BLaER1 treated with 17β-estradiol and CSF1 and Interleukin-3, amounts not matched to agents 10 nM and 100 nM (cell line): Measurements from ENCODE around the gene IGSF22.

Source experiments
- H3K27ac ChIP-seq, 11 experiments: shearing (Covaris generic); formaldehyde crosslinking; 2 replicates each; pipeline ENCODE4 v1.8.1; 2022
- H3K27me3 ChIP-seq, 11 experiments: shearing (Covaris generic); formaldehyde crosslinking; 2 replicates each; pipeline ENCODE4 v1.8.1; 2022
- H3K36me3 ChIP-seq, 11 experiments: shearing (Covaris generic); formaldehyde crosslinking; 2 replicates each; pipeline ENCODE4 v1.8.1; 2022
- H3K4me1 ChIP-seq, 10 experiments: shearing (Covaris generic); formaldehyde crosslinking; 2 replicates each; pipeline ENCODE4 v1.8.1; 2022
- H3K4me2 ChIP-seq, 11 experiments: shearing (Covaris generic); formaldehyde crosslinking; 2 replicates each; pipeline ENCODE4 v1.8.1; 2022
- H3K4me3 ChIP-seq, 10 experiments: shearing (Covaris generic); formaldehyde crosslinking; 2 replicates each; pipeline ENCODE4 v1.8.1; 2022
- H3K9ac ChIP-seq, 11 experiments: shearing (Covaris generic); formaldehyde crosslinking; 2 replicates each; pipeline ENCODE4 v1.8.1; 2022
- H3K9me3 ChIP-seq, 11 experiments: shearing (Covaris generic); formaldehyde crosslinking; replicated peaks in 1 of 11; 2 replicates each; pipeline ENCODE4 v1.8.1; 2022
- H4K20me1 ChIP-seq, 11 experiments: shearing (Covaris generic); formaldehyde crosslinking; 2 replicates each; pipeline ENCODE4 v1.8.1; 2022
- Cebpa-rat ChIP-seq, 11 experiments: shearing (Covaris generic); IDR thresholded peaks; 2 replicates each; pipeline ENCODE4 v1.8.1; 2022

The IGSF22 gene

GRCh38 chr11:18768472-18768901 lies 42.5 kb upstream of the IGSF22 start:
- no peak for TF ChIP-seq Cebpa-rat (IDR thresholded peaks at IDR 0.05)
- Histone ChIP-seq H3K27me3 (no peaks in the 10 kb centered on the region), H3K9me3 (no peaks in the 10 kb centered on the region), H3K36me3 (no peaks in the 10 kb centered on the region), H3K27ac (peak overlapping the region in 2 of 11 experiments; percentile 8 to 15; a peak in 3 of 22 replicates), H3K4me1 (peaks cover 0 to 24% (median 10%) of the 10 kb centered on the region in 10 experiments; a peak in 10 of 20 replicates), H3K9ac (no peak overlapping the region), H4K20me1 (peaks cover 0 to 5% (median 0%) of the 10 kb centered on the region in 11 experiments; a peak in 1 of 22 replicates), H3K4me2 (peak overlapping the region in 5 of 11 experiments; percentile 28 to 71 (median 47); a peak in 9 of 22 replicates), H3K4me3 (no peak overlapping the region)

DNA sequence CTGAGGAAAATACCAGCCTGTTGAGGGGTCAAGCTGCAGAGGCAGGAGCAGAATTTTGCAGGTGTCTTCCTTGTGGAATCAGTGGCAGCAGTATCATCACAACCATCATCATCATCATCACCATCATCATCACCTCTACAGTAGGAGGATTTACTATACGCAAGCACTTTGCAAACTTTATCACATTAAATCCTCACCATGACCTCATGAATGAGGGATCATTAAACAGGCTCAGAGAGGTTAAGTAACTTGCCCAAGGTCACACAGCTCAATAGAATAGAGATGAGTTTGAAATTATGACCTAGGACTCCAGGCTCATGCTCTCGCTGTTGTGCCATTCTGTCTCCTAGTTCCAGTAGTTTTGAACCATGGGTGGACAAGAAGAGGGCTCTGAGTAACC lies 40.0 kb upstream of the IGSF22 start:
- H3K4me1 ChIP-seq = peaks cover 0 to 24% (median 10%) of the 10 kb centered on the region in 10 experiments; a peak in 10 of 20 replicates
- no peak overlapping the region for H3K4me2 ChIP-seq
- no peaks in the 10 kb centered on the region for H3K27me3 ChIP-seq
- no peak overlapping the region for H3K9ac ChIP-seq
- H3K9me3 ChIP-seq = no peaks in the 10 kb centered on the region
- H4K20me1 ChIP-seq = no peaks in the 10 kb centered on the region; a peak in 1 of 22 replicates
- no peak overlapping the region for H3K4me3 ChIP-seq
- no peak for TF ChIP-seq Cebpa-rat (IDR thresholded peaks at IDR 0.05)
- no peaks in the 10 kb centered on the region for H3K36me3 ChIP-seq
- no peak overlapping the region for H3K27ac ChIP-seq

DNA sequence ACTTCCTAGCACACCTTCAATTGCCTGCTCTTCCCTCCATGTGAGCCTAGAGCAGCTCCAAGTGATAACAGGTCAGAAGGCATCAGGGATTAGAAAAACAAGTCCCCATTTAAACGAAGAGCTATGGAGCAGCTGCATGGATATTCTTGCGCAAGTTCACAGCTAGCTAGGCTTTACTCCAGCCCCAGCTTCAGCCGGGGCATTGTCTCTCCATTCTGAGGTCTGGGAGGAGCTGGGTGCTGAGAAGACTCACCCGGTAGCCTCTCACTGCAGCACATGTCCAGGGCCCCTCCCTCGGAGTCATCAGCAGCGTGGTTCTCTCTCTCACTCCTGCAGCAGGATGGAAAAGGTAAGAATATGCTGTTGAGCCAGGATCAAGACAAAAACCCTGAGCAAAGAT lies 39.6 kb upstream of the IGSF22 start:
- Histone ChIP-seq H4K20me1 (no peaks in the 10 kb centered on the region; a peak in 1 of 22 replicates), H3K9ac (no peak overlapping the region), H3K27ac (no peak overlapping the region), H3K4me2 (no peak overlapping the region), H3K9me3 (no peaks in the 10 kb centered on the region), H3K4me1 (peaks cover 0 to 24% (median 10%) of the 10 kb centered on the region in 10 experiments; a peak in 10 of 20 replicates), H3K4me3 (no peak overlapping the region), H3K36me3 (no peaks in the 10 kb centered on the region), H3K27me3 (no peaks in the 10 kb centered on the region)
- peak in 4 of 11 experiments; percentile 12 to 60 (median 30); a peak in 4 of 22 replicates for TF ChIP-seq Cebpa-rat (IDR thresholded peaks at IDR 0.05)

- Histone ChIP-seq H3K9me3 (no peaks in the 10 kb centered on the region), H3K27me3 (no peaks in the 10 kb centered on the region), H3K36me3 (no peaks in the 10 kb centered on the region), H3K4me2 (no peak overlapping the region), H3K9ac (no peak overlapping the region), H4K20me1 (no peaks in the 10 kb centered on the region), H3K4me3 (no peak overlapping the region), H3K27ac (no peak overlapping the region), H3K4me1 (peaks cover 0 to 5% (median 0%) of the 10 kb centered on the region in 10 experiments; a peak in 1 of 20 replicates)
- TF ChIP-seq Cebpa-rat (IDR thresholded peaks at IDR 0.05) = no peak
Measured at GRCh38 chr11:18761741-18762140, 35.8 kb upstream of the IGSF22 start.

DNA sequence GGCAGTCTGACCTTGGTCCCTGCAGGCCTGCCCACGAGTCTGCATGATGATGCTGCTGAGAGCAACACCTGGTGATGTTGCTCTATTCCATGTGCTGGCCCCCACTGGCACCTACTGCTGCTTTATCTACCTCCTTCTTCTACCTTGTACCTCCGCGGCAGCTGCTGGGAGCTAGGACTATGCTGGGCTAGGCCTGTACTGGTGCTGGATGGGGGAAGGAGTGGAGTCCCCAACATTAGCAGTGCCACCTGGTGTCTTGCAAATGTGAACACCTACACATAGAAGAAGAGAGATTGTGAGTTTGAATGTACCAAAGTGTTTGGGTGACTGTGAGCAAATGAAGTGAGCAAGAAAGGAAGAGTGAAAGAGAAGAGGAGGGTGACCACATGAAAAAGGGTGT lies 35.2 kb upstream of the IGSF22 start:
- Histone ChIP-seq H3K36me3 (no peaks in the 10 kb centered on the region), H3K4me3 (no peak overlapping the region), H3K9me3 (no peaks in the 10 kb centered on the region), H4K20me1 (no peaks in the 10 kb centered on the region), H3K4me1 (peaks cover 0 to 5% (median 0%) of the 10 kb centered on the region in 10 experiments; a peak in 1 of 20 replicates), H3K27me3 (no peaks in the 10 kb centered on the region), H3K27ac (no peak overlapping the region), H3K4me2 (no peak overlapping the region), H3K9ac (no peak overlapping the region)
- TF ChIP-seq Cebpa-rat (IDR thresholded peaks at IDR 0.05) = no peak

DNA sequence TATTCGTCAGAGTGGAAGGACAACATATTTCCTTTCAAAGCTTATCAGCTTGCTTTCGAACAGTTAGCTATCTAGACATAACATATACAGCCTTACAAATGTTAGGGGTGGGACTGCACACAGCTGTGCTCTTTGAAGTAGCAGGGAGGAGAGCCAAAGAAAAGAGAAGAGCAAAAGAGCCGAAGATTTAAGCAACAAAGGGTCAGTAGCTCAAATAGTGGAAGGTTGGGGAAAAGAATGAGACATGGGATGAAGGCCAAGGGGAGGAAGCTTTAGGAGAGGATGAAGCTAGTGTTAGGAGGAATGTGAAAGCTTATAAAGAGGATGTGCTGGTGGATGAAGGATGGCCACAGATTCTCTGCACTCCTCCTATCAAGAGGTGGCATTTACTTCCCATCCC lies 31.8 kb upstream of the IGSF22 start:
- no peaks in the 10 kb centered on the region; a peak in 1 of 22 replicates for H3K9me3 ChIP-seq
- H3K27ac ChIP-seq = no peak overlapping the region
- no peak for TF ChIP-seq Cebpa-rat (IDR thresholded peaks at IDR 0.05)
- no peak overlapping the region for H3K9ac ChIP-seq
- H3K27me3 ChIP-seq = no peaks in the 10 kb centered on the region
- H3K4me2 ChIP-seq = no peak overlapping the region
- H4K20me1 ChIP-seq = no peaks in the 10 kb centered on the region
- no peaks in the 10 kb centered on the region for H3K36me3 ChIP-seq
- no peak overlapping the region for H3K4me3 ChIP-seq
- H3K4me1 ChIP-seq = peaks cover 0 to 8% (median 2%) of the 10 kb centered on the region in 10 experiments; a peak in 8 of 20 replicates

DNA sequence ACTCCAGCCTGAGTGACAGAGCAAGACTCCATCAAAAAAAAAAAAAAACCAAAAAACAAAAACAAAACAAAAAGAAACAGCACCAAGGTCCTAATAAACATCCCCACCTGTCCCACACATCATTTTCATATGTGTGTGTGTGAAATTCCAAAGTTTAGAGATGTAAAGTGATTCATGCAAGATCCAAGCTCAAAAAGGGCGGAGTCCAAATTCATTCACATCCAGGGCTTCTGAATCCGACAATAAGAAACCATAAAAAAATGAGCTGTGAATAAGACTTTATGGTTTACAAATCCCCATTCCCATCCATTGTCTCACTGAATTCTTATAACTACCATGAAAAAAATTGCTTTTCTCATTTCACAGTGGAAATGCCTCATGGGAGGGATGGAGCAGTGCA lies 30.9 kb upstream of the IGSF22 start:
- Histone ChIP-seq H3K9me3 (no peaks in the 10 kb centered on the region; a peak in 1 of 22 replicates), H3K4me1 (peaks cover 0 to 8% (median 2%) of the 10 kb centered on the region in 10 experiments; a peak in 8 of 20 replicates), H3K4me2 (no peak overlapping the region), H3K9ac (no peak overlapping the region), H4K20me1 (no peaks in the 10 kb centered on the region), H3K4me3 (no peak overlapping the region), H3K27ac (no peak overlapping the region), H3K27me3 (no peaks in the 10 kb centered on the region), H3K36me3 (no peaks in the 10 kb centered on the region)
- no peak for TF ChIP-seq Cebpa-rat (IDR thresholded peaks at IDR 0.05)

- H3K9ac ChIP-seq = no peak overlapping the region
- no peaks in the 10 kb centered on the region for H3K27me3 ChIP-seq
- no peaks in the 10 kb centered on the region for H4K20me1 ChIP-seq
- peaks cover 0 to 8% (median 2%) of the 10 kb centered on the region in 10 experiments; a peak in 8 of 20 replicates for H3K4me1 ChIP-seq
- no peak overlapping the region for H3K27ac ChIP-seq
- no peak overlapping the region for H3K4me3 ChIP-seq
- no peak overlapping the region for H3K4me2 ChIP-seq
- no peaks in the 10 kb centered on the region; a peak in 1 of 22 replicates for H3K9me3 ChIP-seq
- no peaks in the 10 kb centered on the region for H3K36me3 ChIP-seq
- TF ChIP-seq Cebpa-rat (IDR thresholded peaks at IDR 0.05) = no peak
Measured at GRCh38 chr11:18754308-18754707, 28.3 kb upstream of the IGSF22 start.

DNA sequence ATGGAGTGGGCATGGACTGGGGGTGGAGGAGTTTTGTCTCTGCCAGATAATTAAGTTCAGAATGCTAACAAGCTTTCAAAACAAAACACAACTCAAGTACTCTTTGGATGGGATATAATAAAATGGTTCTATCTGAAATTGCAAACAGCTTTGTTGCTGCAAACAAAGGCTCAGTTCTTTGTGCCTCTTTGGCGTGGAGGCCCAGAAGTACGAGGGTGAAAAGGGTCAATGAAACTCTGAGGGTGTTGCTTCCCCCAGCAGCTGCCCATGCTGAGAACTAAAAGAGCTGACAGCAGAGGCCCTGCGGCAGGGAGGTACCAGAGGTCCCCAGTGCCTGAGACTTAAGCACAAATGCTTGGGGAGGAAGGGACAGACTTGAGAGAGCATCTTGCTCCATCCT lies 26.5 kb upstream of the IGSF22 start:
- H3K9me3 ChIP-seq = no peaks in the 10 kb centered on the region; a peak in 1 of 22 replicates
- no peaks in the 10 kb centered on the region for H3K27me3 ChIP-seq
- H3K9ac ChIP-seq = no peak overlapping the region
- peaks cover 0 to 8% (median 2%) of the 10 kb centered on the region in 10 experiments; a peak in 8 of 20 replicates for H3K4me1 ChIP-seq
- H3K4me2 ChIP-seq = no peak overlapping the region
- no peak overlapping the region for H3K4me3 ChIP-seq
- no peaks in the 10 kb centered on the region for H4K20me1 ChIP-seq
- no peaks in the 10 kb centered on the region for H3K36me3 ChIP-seq
- TF ChIP-seq Cebpa-rat (IDR thresholded peaks at IDR 0.05) = no peak
- no peak overlapping the region for H3K27ac ChIP-seq

DNA sequence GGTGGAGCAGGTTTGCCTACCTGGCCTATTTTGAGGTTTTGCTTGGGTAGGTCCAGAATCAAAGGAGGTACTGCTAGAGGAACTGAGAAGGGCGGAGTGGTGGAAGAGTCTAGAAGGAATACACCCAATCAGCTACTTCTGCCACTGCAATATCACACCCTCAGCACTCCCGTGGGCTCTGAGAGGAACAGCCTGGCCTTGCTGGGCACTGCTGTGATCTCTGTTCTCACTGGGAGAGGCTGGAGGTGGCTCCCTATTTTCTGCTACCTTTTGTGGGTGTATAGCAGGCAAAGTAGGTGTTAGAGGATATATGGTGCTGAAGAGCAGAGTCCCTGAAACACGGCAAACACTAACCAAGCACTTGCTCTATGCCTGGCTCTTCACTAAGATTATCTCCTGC lies 25.0 kb upstream of the IGSF22 start:
- no peaks in the 10 kb centered on the region for H4K20me1 ChIP-seq
- H3K4me2 ChIP-seq = no peak overlapping the region
- peaks cover 0 to 8% (median 2%) of the 10 kb centered on the region in 10 experiments; a peak in 8 of 20 replicates for H3K4me1 ChIP-seq
- H3K27ac ChIP-seq = no peak overlapping the region
- no peak overlapping the region for H3K4me3 ChIP-seq
- no peaks in the 10 kb centered on the region; a peak in 1 of 22 replicates for H3K9me3 ChIP-seq
- H3K27me3 ChIP-seq = no peaks in the 10 kb centered on the region
- no peak for TF ChIP-seq Cebpa-rat (IDR thresholded peaks at IDR 0.05)
- no peak overlapping the region for H3K9ac ChIP-seq
- no peaks in the 10 kb centered on the region for H3K36me3 ChIP-seq
